ENCODE results near the gene SELENOO.

SELENOO gene

GRCh38 chr22:50218153-50218995, 17.6 kb downstream of the SELENOO start:
- no peak for DNase-seq

GRCh38 chr22:50218996-50219727, 18.4 kb downstream of the SELENOO start:
- DNase-seq: no peak

- DNase-seq: no peak
Measured at GRCh38 chr22:50219800-50220602, 19.2 kb downstream of the SELENOO start.

- DNase-seq: no peak
Measured at GRCh38 chr22:50220603-50221409, 20.0 kb downstream of the SELENOO start.

GRCh38 chr22:50221410-50222300, 20.8 kb downstream of the SELENOO start:
- DNase-seq: no peak

- DNase-seq: no peak
Measured at GRCh38 chr22:50222508-50222907, 21.7 kb downstream of the SELENOO start.

GRCh38 chr22:50224071-50224470, 23.3 kb downstream of the SELENOO start:
- no peak for DNase-seq

GRCh38 chr22:50225200-50225969, 24.6 kb downstream of the SELENOO start:
- no peak for DNase-seq

GRCh38 chr22:50226063-50226874, 25.5 kb downstream of the SELENOO start:
- DNase-seq: no peak

- no peak for DNase-seq
Measured at GRCh38 chr22:50226875-50227165, 26.0 kb downstream of the SELENOO start.

- no peak for DNase-seq
Measured at GRCh38 chr22:50227579-50228215, 26.9 kb downstream of the SELENOO start.

GRCh38 chr22:50228366-50228765, 27.6 kb downstream of the SELENOO start:
- DNase-seq: no peak

- no peak for DNase-seq
Measured at GRCh38 chr22:50229370-50229769, 28.6 kb downstream of the SELENOO start.

GRCh38 chr22:50232481-50233151, 31.8 kb downstream of the SELENOO start:
- DNase-seq: no peak

GRCh38 chr22:50233223-50233622, 32.4 kb downstream of the SELENOO start:
- DNase-seq: no peak

GRCh38 chr22:50236731-50237409, 36.1 kb downstream of the SELENOO start:
- no peak for DNase-seq

GRCh38 chr22:50238755-50239154, 37.9 kb downstream of the SELENOO start:
- DNase-seq: no peak

GRCh38 chr22:50242406-50242949, 41.7 kb downstream of the SELENOO start:
- no peak for DNase-seq
